C4-2B (cell line): Measurements from ENCODE around the gene NCAPD2.

Experiments used
- H3K27ac ChIP-seq: fragments of 450-650 bp; 2 replicates; pipeline ENCODE4 v1.5.1; 2017
- CTCF ChIP-seq: fragments of 450-650 bp; conservative IDR thresholded peaks from 2 replicates; pipeline ENCODE4 v1.5.1; 2017; ENCODE audit warnings: mild to moderate bottlenecking
- ZFX ChIP-seq: fragments of 450-650 bp; IDR thresholded peaks from 2 replicates; pipeline ENCODE4 v1.6.1; 2017

NCAPD2 gene

GRCh38 chr12:6535697-6535946 lies 41.7 kb downstream of the NCAPD2 start:
- H3K27ac ChIP-seq, result peak overlapping the region; percentile 97
- TF ChIP-seq ZFX (no peak), CTCF (no peak)

DNA sequence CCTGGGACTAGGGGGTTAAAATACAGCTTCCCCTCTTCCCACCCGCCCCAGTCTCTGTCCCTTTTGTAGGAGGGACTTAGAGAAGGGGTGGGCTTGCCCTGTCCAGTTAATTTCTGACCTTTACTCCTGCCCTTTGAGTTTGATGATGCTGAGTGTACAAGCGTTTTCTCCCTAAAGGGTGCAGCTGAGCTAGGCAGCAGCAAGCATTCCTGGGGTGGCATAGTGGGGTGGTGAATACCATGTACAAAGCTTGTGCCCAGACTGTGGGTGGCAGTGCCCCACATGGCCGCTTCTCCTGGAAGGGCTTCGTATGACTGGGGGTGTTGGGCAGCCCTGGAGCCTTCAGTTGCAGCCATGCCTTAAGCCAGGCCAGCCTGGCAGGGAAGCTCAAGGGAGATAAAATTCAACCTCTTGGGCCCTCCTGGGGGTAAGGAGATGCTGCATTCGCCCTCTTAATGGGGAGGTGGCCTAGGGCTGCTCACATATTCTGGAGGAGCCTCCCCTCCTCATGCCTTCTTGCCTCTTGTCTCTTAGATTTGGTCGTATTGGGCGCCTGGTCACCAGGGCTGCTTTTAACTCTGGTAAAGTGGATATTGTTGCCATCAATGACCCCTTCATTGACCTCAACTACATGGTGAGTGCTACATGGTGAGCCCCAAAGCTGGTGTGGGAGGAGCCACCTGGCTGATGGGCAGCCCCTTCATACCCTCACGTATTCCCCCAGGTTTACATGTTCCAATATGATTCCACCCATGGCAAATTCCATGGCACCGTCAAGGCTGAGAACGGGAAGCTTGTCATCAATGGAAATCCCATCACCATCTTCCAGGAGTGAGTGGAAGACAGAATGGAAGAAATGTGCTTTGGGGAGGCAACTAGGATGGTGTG lies 42.3 kb downstream of the NCAPD2 start:
- TF ChIP-seq ZFX, result no peak
- no peak for TF ChIP-seq CTCF
- peak overlapping the region; percentile 97 for H3K27ac ChIP-seq

DNA sequence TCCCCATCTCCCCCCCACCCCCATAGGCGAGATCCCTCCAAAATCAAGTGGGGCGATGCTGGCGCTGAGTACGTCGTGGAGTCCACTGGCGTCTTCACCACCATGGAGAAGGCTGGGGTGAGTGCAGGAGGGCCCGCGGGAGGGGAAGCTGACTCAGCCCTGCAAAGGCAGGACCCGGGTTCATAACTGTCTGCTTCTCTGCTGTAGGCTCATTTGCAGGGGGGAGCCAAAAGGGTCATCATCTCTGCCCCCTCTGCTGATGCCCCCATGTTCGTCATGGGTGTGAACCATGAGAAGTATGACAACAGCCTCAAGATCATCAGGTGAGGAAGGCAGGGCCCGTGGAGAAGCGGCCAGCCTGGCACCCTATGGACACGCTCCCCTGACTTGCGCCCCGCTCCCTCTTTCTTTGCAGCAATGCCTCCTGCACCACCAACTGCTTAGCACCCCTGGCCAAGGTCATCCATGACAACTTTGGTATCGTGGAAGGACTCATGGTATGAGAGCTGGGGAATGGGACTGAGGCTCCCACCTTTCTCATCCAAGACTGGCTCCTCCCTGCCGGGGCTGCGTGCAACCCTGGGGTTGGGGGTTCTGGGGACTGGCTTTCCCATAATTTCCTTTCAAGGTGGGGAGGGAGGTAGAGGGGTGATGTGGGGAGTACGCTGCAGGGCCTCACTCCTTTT lies 43.1 kb downstream of the NCAPD2 start:
- H3K27ac ChIP-seq, result peak overlapping the region; percentile 13

GRCh38 chr12:6537580-6538419 lies 43.9 kb downstream of the NCAPD2 start:
- H3K27ac ChIP-seq, result peak overlapping the region; percentile 13
- TF ChIP-seq CTCF, result peak; percentile 95

More for the DNA sequence above, 43.1 kb downstream of the NCAPD2 start:
- no peak for TF ChIP-seq ZFX
- TF ChIP-seq CTCF, result no peak

DNA sequence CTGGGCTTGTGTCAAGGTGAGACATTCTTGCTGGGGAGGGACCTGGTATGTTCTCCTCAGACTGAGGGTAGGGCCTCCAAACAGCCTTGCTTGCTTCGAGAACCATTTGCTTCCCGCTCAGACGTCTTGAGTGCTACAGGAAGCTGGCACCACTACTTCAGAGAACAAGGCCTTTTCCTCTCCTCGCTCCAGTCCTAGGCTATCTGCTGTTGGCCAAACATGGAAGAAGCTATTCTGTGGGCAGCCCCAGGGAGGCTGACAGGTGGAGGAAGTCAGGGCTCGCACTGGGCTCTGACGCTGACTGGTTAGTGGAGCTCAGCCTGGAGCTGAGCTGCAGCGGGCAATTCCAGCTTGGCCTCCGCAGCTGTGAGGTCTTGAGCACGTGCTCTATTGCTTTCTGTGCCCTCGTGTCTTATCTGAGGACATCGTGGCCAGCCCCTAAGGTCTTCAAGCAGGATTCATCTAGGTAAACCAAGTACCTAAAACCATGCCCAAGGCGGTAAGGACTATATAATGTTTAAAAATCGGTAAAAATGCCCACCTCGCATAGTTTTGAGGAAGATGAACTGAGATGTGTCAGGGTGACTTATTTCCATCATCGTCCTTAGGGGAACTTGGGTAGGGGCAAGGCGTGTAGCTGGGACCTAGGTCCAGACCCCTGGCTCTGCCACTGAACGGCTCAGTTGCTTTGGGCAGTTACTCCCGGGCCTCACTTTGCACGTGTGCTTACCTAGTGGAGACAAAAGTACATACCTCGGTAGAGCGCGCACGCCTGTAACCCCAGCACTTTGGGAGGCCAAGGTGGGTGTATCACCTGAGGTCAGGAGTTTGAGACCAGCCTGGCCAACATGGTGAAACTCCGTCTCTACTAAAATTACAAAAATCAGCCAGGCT lies 44.8 kb downstream of the NCAPD2 start:
- no peak for TF ChIP-seq CTCF
- TF ChIP-seq ZFX, result no peak
- H3K27ac ChIP-seq, result peak overlapping the region; percentile 13; the same call in 1 of the 2 replicates

GRCh38 chr12:6539314-6539682 lies 45.4 kb downstream of the NCAPD2 start:
- no peak overlapping the region for H3K27ac ChIP-seq
- no peak for TF ChIP-seq ZFX
- no peak for TF ChIP-seq CTCF
